K562 (cell line): ENCODE results near the gene SUFU.

Source experiments
- CCAR2 ChIP-seq: fragments of 200-400 bp; formaldehyde crosslinking; IDR thresholded peaks from 2 replicates; pipeline ENCODE4 v1.6.1; 2017; ENCODE audit warnings: mild to moderate bottlenecking, low read depth, low read length
- GABPB1 ChIP-seq: sonication (generic); formaldehyde crosslinking; IDR thresholded peaks from 2 replicates; pipeline ENCODE4 v1.8.0; 2022; ENCODE audit warnings: mild to moderate bottlenecking, missing genetic modification reagents
- KAT2B ChIP-seq: IDR thresholded peaks from one replicate; pipeline ENCODE4 v1.6.1; 2012; ENCODE audit warnings: low read depth, mild to moderate bottlenecking, control low read depth, inconsistent platforms, low read length, moderate library complexity
- PURB ChIP-seq: sonication (generic); formaldehyde crosslinking; IDR thresholded peaks from 2 replicates; pipeline ENCODE4 v1.9.0; 2021; ENCODE audit warnings: low read depth, mild to moderate bottlenecking, missing genetic modification reagents
- ZNF124 ChIP-seq: sonication (generic); formaldehyde crosslinking; IDR thresholded peaks from 2 replicates; pipeline ENCODE4 v1.8.1; 2022; ENCODE audit warnings: missing genetic modification reagents

GRCh38 chr10:102545997-102546396 is 42.2 kb downstream of the SUFU start:
- TF ChIP-seq GABPB1 (CRISPR knock-in tag) (no peak), PURB (CRISPR knock-in tag) (no peak), KAT2B (no peak), ZNF124 (CRISPR knock-in tag) (no peak), CCAR2 (no peak)
